Measurements from ENCODE around the gene PHYHD1. TPM values are rescaled to one million over a fixed set of nuclear protein-coding genes. Genes with fewer than 3 reads are reported as not detected.
"Not testable (repeated sequence)": the region's sequence is repeated elsewhere in the genome, so short reads cannot be mapped to it uniquely, and the experiment has no call there.

PHYHD1 gene
- total RNA-seq, 2 experiments from 2014 or later, result 83.5 to 150 TPM

DNA sequence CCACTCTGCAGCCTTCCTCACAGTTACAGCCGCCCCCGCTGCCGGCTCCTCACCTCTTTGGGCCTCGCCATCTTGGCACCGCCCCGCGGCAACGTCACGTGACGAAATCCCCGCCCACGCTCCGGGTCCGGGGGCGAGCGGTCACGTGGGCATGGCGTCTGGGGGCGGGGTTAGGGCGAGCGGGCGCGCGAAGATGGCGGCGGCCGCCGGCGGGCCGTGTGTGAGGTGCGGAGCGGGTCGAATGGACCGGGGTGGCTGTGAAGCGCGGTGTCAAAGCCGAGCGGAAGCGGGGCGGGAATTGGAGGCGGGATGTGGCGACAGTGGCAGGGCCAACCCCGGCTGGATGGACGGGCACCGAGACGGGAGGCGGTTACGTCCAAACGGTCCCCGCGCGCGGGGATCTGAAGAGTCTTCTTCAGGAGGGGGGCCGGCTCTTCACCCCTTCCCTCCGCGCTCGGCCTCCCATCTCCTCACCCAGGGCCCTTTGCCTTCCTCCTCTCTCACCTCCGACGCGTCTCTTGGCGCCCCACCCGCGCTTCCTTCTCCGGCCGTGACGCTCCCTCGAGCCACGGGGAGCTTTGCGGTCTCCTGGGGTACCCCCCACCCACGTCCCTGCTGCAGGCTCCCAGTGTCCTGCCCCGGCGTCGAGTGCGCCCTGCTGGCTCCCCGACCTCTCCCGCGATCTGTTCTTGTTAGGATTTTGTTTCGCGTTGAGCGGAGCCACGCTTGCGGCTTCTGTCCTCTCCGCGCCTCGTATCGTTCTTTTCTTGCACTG is 26.9 kb downstream of the PHYHD1 start, which contains the start of the genes DOLK and NUP188:
Gene DOLK (minus strand): TSS at position 77 of the 775 bp plus-strand sequence. CDS start 300 bp downstream, outside the sequence.
Gene NUP188 (plus strand): TSS at position 173 of the 775 bp plus-strand sequence. CDS start 21 bp downstream, at position 194.
- H3K36me3 ChIP-seq (ENCODE audit: insufficient read depth, low read length), result peaks cover 44% of the 10 kb centered on the region
- no peaks in the 10 kb centered on the region for H4K20me1 ChIP-seq (ENCODE audit: insufficient read depth, low read length)
- CTCF ChIA-PET (ENCODE audit: unreplicated experiment), result no interaction called here
- H3K4me2 ChIP-seq (ENCODE audit: low read length), result peak within 1 kb of the TSS; percentile 82
- intact Hi-C loops (cut with micrococcal nuclease; ENCODE audit: unreplicated experiment), result loop anchor here (5.0 kb wide), 1 partner anchor 85 kb away; no protein-coding TSS in a partner anchor
- no peaks in the 10 kb centered on the region for H3K9me3 ChIP-seq (ENCODE audit: low read length)
- DNase-seq (ENCODE audit: low spot score), result peak; percentile 94
- H3K27ac ChIP-seq (ENCODE audit: low read depth, low read length, poor library complexity, severe bottlenecking), result peak within 1 kb of the TSS; percentile 63
- peaks cover 21% of the 10 kb centered on the region; the same call in 1 of the 2 replicates for H3K79me2 ChIP-seq (ENCODE audit: insufficient read depth, low read depth, low read length)
- H2AFZ ChIP-seq (ENCODE audit: low read length), result peak within 1 kb of the TSS; percentile 63
- H3K9me2 ChIP-seq (ENCODE audit: insufficient read depth, low read length), result no peaks in the 10 kb centered on the region
- peak within 1 kb of the TSS; percentile 95 for H3K4me3 ChIP-seq (ENCODE audit: low read depth, low read length, poor library complexity, severe bottlenecking)
- POLR2A ChIA-PET, result interaction anchor here (0.6 to 0.8 kb wide), 3 partner anchors 11 to 342 kb away, joined by 3 to 5 read pairs (median 4); no protein-coding TSS in a partner anchor
- TF ChIP-seq, protein P1, sequence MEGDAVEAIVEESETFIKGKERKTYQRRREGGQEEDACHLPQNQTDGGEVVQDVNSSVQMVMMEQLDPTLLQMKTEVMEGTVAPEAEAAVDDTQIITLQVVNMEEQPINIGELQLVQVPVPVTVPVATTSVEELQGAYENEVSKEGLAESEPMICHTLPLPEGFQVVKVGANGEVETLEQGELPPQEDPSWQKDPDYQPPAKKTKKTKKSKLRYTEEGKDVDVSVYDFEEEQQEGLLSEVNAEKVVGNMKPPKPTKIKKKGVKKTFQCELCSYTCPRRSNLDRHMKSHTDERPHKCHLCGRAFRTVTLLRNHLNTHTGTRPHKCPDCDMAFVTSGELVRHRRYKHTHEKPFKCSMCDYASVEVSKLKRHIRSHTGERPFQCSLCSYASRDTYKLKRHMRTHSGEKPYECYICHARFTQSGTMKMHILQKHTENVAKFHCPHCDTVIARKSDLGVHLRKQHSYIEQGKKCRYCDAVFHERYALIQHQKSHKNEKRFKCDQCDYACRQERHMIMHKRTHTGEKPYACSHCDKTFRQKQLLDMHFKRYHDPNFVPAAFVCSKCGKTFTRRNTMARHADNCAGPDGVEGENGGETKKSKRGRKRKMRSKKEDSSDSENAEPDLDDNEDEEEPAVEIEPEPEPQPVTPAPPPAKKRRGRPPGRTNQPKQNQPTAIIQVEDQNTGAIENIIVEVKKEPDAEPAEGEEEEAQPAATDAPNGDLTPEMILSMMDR (conservative IDR thresholded peaks at IDR 0.05; ENCODE audit: low read length), result no peak
- TF ChIP-seq EZH2phosphoT487 (IDR thresholded peaks at IDR 0.05; ENCODE audit: borderline replicate concordance, low read depth, low read length), result no peak
- H3K4me1 ChIP-seq (ENCODE audit: insufficient read depth, low read length, poor library complexity, severe bottlenecking), result peaks cover 14% of the 10 kb centered on the region
- BruUV-seq (replicated peaks), result no TSS peak

DNA sequence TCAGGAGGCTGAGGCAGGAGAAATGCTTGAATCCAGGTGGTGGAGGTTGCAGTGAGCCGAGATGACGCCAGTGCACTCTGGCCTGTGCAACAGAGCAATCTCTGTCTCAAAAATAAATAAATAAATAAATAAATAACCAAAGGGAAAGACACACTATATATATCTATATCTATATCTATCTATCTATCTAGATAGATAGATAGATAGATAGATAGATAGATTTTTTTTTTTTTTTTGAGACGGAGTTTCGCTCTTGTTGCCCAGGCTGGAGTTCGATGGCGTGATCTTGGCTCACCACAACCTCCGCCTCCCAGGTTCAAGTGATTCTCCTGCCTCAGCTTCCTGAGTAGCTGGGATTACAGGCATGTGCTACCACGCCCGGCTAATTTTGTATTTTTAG is 40.6 kb downstream of the PHYHD1 start:
- H3K4me2 ChIP-seq (ENCODE audit: low read length); BruUV-seq (replicated peaks); H3K4me1 ChIP-seq (ENCODE audit: insufficient read depth, low read length, poor library complexity, severe bottlenecking); H3K4me3 ChIP-seq (ENCODE audit: low read depth, low read length, poor library complexity, severe bottlenecking); H3K27ac ChIP-seq (ENCODE audit: low read depth, low read length, poor library complexity, severe bottlenecking); H3K79me2 ChIP-seq (ENCODE audit: insufficient read depth, low read depth, low read length); DNase-seq (ENCODE audit: low spot score); H4K20me1 ChIP-seq (ENCODE audit: insufficient read depth, low read length); H3K9me3 ChIP-seq (ENCODE audit: low read length); H3K9me2 ChIP-seq (ENCODE audit: insufficient read depth, low read length); CTCF ChIA-PET (ENCODE audit: unreplicated experiment); intact Hi-C loops (cut with micrococcal nuclease; ENCODE audit: unreplicated experiment); H2AFZ ChIP-seq (ENCODE audit: low read length): not testable (repeated sequence)
- peaks cover 92% of the 10 kb centered on the region for H3K36me3 ChIP-seq (ENCODE audit: insufficient read depth, low read length)
- POLR2A ChIA-PET, result interaction anchor here (0.6 to 0.7 kb wide), 2 partner anchors 11 to 28 kb away, joined by 3 to 5 read pairs; no protein-coding TSS in a partner anchor

DNA sequence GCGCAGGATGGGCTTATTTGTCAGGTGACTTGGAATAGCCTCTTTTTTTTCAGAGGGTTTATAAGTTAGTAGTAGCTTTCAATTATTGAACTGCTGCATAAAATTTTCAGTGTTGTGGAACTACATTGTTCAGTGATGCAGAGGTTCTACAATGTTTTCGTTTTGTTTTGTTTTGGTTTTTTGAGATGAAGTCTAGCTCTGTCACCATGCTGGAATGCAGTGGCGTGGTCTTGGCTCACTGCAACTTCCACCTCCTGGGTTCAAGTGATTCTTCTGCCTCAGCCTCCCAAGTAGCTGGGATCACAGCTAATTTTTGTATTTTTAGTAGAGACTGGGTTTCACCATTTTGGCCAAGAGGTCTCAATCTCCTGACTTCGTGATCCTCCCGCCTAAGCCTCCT is 48.7 kb downstream of the PHYHD1 start:
- POLR2A ChIA-PET, result interaction anchor here (0.6 kb wide), 1 partner anchor 129 kb away, joined by 3 read pairs; no protein-coding TSS in a partner anchor
- Histone ChIP-seq H3K9me3 (ENCODE audit: low read length) (no peaks in the 10 kb centered on the region), H3K9me2 (ENCODE audit: insufficient read depth, low read length) (no peaks in the 10 kb centered on the region), H3K4me2 (ENCODE audit: low read length) (no peak overlapping the region), H4K20me1 (ENCODE audit: insufficient read depth, low read length) (no peaks in the 10 kb centered on the region), H3K4me1 (ENCODE audit: insufficient read depth, low read length, poor library complexity, severe bottlenecking) (no peaks in the 10 kb centered on the region), H2AFZ (ENCODE audit: low read length) (no peak overlapping the region), H3K79me2 (ENCODE audit: insufficient read depth, low read depth, low read length) (peaks cover 4% of the 10 kb centered on the region; the same call in 1 of the 2 replicates), H3K4me3 (ENCODE audit: low read depth, low read length, poor library complexity, severe bottlenecking) (no peak overlapping the region), H3K36me3 (ENCODE audit: insufficient read depth, low read length) (peaks cover 94% of the 10 kb centered on the region), H3K27ac (ENCODE audit: low read depth, low read length, poor library complexity, severe bottlenecking) (no peak overlapping the region)
- TF ChIP-seq EZH2phosphoT487 (IDR thresholded peaks at IDR 0.05; ENCODE audit: borderline replicate concordance, low read depth, low read length), result no peak
- TF ChIP-seq, protein P1 (conservative IDR thresholded peaks at IDR 0.05; ENCODE audit: low read length), result no peak
- intact Hi-C loops (cut with micrococcal nuclease; ENCODE audit: unreplicated experiment), result no loop called here
- CTCF ChIA-PET (ENCODE audit: unreplicated experiment), result no interaction called here
- DNase-seq (ENCODE audit: low spot score), result no peak
- no TSS peak for BruUV-seq (replicated peaks)
